Stimulated activated naive B cell treated with anti-CD40 and anti-IgM and Interleukin-4, amounts not matched to agents 10 μg/mL and 1 μg/mL and 100 μg/mL, for 72 hours (primary cell): ENCODE results near the gene SEMA4D.

Source experiments
- ATAC-seq, 2 donors: fragments of 150-1000 bp; cut with Tn5 transposase; replicated peaks; 2 replicates each; pipeline ENCODE4 v1.10.0; 2021; ENCODE audit warnings: moderate library complexity in 1 of 2
- DNase-seq: peaks from one replicate; pipeline ENCODE4 v3.0.0; 2021
- H3K27ac Mint-ChIP-seq: one replicate; pipeline ENCODE4 v1.8.0; 2022; ENCODE audit warnings: mild to moderate bottlenecking, mixed read lengths
- H3K27me3 Mint-ChIP-seq, 2 donors: one replicate each; pipeline ENCODE4 v1.8.0; 2022; ENCODE audit warnings: mixed read lengths in 2 of 2
- H3K36me3 Mint-ChIP-seq, 2 donors: one replicate each; pipeline ENCODE4 v1.8.0; 2022; ENCODE audit warnings: mixed read lengths in 2 of 2, mild to moderate bottlenecking in 1 of 2
- H3K4me1 Mint-ChIP-seq, 2 donors: one replicate each; pipeline ENCODE4 v1.8.0; 2022; ENCODE audit warnings: mixed read lengths in 2 of 2, mild to moderate bottlenecking in 1 of 2
- H3K4me3 Mint-ChIP-seq, 2 donors: one replicate each; pipeline ENCODE4 v1.8.0; 2022; ENCODE audit warnings: mild to moderate bottlenecking in 2 of 2, mixed read lengths in 2 of 2, moderate library complexity in 1 of 2
- H3K9me3 Mint-ChIP-seq, 2 donors: one replicate each; pipeline ENCODE4 v1.8.0; 2022; ENCODE audit warnings: mixed read lengths in 2 of 2, mild to moderate bottlenecking in 1 of 2

Gene SEMA4D

GRCh38 chr9:89466451-89467277 lies 31.2 kb downstream of the SEMA4D start:
- H3K4me1 Mint-ChIP-seq: peaks cover 77 to 99% of the 10 kb centered on the region in 2 donors
- DNase-seq: peak; percentile 69

DNA sequence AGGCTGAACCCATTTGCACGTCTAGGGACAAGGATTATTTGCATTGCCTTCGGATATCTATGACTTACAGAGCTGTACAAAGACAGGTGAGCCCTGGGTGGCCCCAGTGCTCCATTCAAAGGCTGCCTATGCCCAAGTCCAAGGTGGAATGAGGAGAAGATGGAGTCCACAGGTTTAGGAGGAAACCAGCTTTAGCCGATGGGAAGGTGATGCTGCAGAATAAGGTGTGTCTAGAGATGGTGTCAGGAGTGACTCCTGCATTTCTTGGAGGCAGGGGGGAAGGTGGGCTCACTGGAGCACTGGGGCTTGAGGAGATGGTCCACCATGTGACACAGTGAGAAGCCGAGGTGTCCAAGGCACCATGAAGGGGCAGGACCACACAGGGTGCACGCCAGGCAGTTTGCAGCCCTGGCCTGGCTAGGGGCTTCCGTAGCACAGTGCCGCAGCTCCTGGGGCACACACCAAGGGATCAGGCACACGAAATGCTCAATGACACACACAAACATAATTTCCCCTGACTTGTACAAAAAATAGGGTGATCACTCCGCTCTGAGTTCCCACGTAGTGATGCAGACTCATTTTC lies 32.1 kb downstream of the SEMA4D start:
- H3K27ac Mint-ChIP-seq: peak overlapping the region; percentile 91
- peaks cover 44 to 63% of the 10 kb centered on the region in 2 donors for H3K36me3 Mint-ChIP-seq
- peak overlapping the region; percentile 39 to 56 for H3K4me3 Mint-ChIP-seq
- no peak for DNase-seq
- H3K27me3 Mint-ChIP-seq: no peaks in the 10 kb centered on the region
- H3K9me3 Mint-ChIP-seq: no peaks in the 10 kb centered on the region
- H3K4me1 Mint-ChIP-seq: peaks cover 76 to 91% of the 10 kb centered on the region in 2 donors
- ATAC-seq: no peak

More at GRCh38 chr9:89466451-89467277, 31.2 kb downstream of the SEMA4D start:
- H3K9me3 Mint-ChIP-seq: no peaks in the 10 kb centered on the region
- H3K4me3 Mint-ChIP-seq: peak overlapping the region; percentile 39 to 56
- peak overlapping the region; percentile 91 for H3K27ac Mint-ChIP-seq
- peaks cover 46 to 66% of the 10 kb centered on the region in 2 donors for H3K36me3 Mint-ChIP-seq
- H3K27me3 Mint-ChIP-seq: no peaks in the 10 kb centered on the region
- ATAC-seq: peak; percentile 79

DNA sequence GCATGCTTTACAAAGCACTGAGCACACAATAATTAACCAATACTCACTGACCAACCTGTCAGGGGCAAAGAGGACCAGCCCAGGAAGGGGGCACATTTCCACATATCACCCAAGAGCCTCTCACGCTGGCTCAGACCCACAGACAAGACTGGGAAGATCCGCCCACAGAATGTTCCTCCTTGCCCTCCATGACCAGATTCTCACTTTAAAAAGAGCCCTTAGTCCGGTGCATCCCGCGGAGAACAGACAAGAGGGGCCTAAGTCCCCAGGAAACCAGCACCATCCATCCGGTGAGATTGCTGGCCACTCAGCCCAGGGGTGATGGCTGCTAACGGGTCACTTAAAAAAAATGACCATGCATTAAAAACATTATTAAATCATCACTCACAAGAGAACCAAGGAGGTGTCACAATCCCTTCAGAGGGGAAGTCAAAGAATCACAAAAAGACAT lies 32.9 kb downstream of the SEMA4D start:
- no peak for DNase-seq
- Mint-ChIP-seq H3K36me3 (peaks cover 38 to 63% of the 10 kb centered on the region in 2 donors), H3K4me3 (peak overlapping the region; percentile 77 to 82), H3K4me1 (peaks cover 75 to 88% of the 10 kb centered on the region in 2 donors), H3K27ac (peak overlapping the region; percentile 91), H3K27me3 (no peaks in the 10 kb centered on the region), H3K9me3 (no peaks in the 10 kb centered on the region)
- no peak for ATAC-seq

GRCh38 chr9:89464300-89464901 lies 33.5 kb downstream of the SEMA4D start:
- Mint-ChIP-seq H3K4me1 (peaks cover 76 to 88% of the 10 kb centered on the region in 2 donors), H3K4me3 (peak overlapping the region; percentile 77 to 82), H3K36me3 (peaks cover 33 to 63% of the 10 kb centered on the region in 2 donors), H3K9me3 (no peaks in the 10 kb centered on the region), H3K27me3 (no peaks in the 10 kb centered on the region), H3K27ac (peak overlapping the region; percentile 91)
- ATAC-seq: peak; percentile 39 to 44
- no peak for DNase-seq

- peak overlapping the region; percentile 91 for H3K27ac Mint-ChIP-seq
- H3K4me1 Mint-ChIP-seq: peaks cover 73 to 87% of the 10 kb centered on the region in 2 donors
- ATAC-seq (no peak), DNase-seq (no peak)
- peaks cover 21 to 62% of the 10 kb centered on the region in 2 donors for H3K36me3 Mint-ChIP-seq
- H3K4me3 Mint-ChIP-seq: peak overlapping the region; percentile 44 to 48
- H3K27me3 Mint-ChIP-seq: no peaks in the 10 kb centered on the region
- H3K9me3 Mint-ChIP-seq: no peaks in the 10 kb centered on the region
Observed at GRCh38 chr9:89462817-89463683, 34.9 kb downstream of the SEMA4D start.

- Mint-ChIP-seq H3K36me3 (peaks cover 21 to 62% of the 10 kb centered on the region in 2 donors), H3K27me3 (no peaks in the 10 kb centered on the region), H3K4me1 (peaks cover 67 to 78% of the 10 kb centered on the region in 2 donors), H3K9me3 (no peaks in the 10 kb centered on the region), H3K27ac (peak overlapping the region; percentile 74), H3K4me3 (no peak overlapping the region)
- no peak for ATAC-seq
- DNase-seq: no peak
Observed at GRCh38 chr9:89462199-89462598, 35.7 kb downstream of the SEMA4D start.

DNA sequence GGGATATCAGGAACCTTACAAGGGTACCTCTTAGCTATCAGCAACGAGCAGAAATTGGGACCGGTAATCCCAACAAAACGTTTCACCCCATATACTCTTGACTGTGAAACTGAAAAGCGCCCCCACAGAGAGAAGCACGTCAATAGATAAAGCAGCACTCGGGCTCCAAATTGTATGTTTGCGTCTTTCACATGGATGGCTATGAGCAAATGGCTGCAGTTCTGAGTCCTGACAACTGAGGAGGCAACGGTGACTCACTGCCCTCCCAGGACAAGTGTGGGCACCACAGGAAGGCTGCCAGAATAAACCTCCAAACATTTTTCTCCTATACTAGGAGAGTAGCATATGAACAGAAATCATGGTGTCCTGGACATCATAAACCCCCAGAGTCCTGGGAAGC lies 36.6 kb downstream of the SEMA4D start:
- Mint-ChIP-seq H3K36me3 (peaks cover 17 to 60% of the 10 kb centered on the region in 2 donors), H3K27ac (no peak overlapping the region), H3K4me3 (no peak overlapping the region), H3K9me3 (no peaks in the 10 kb centered on the region), H3K27me3 (no peaks in the 10 kb centered on the region), H3K4me1 (peaks cover 66 to 78% of the 10 kb centered on the region in 2 donors)
- ATAC-seq (no peak), DNase-seq (no peak)

DNA sequence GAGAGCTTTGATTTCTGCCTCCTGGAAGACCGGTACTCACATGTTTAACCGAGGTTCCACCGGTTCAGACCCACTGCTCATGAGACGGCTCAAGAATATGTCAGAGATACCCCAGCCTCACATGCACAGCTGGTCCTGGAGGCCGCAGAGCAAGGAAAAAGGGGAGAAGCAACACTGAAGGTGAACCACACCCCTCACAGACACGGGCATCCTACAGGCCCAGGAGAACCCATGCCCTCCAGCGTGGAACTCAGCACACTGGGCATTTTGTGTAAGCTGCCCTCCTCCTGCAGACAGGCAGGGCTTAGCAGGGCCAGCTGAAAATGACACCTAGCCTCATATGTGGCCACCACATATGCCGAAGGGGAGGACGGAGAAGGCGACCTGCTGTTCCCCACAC lies 37.4 kb downstream of the SEMA4D start:
- Mint-ChIP-seq H3K36me3 (peaks cover 21 to 62% of the 10 kb centered on the region in 2 donors), H3K27me3 (no peaks in the 10 kb centered on the region), H3K9me3 (no peaks in the 10 kb centered on the region), H3K27ac (no peak overlapping the region), H3K4me1 (peaks cover 67 to 78% of the 10 kb centered on the region in 2 donors), H3K4me3 (no peak overlapping the region)
- no peak for ATAC-seq
- DNase-seq: no peak

- no peak for ATAC-seq
- no peak overlapping the region for H3K4me3 Mint-ChIP-seq
- no peaks in the 10 kb centered on the region for H3K9me3 Mint-ChIP-seq
- DNase-seq: no peak
- no peaks in the 10 kb centered on the region for H3K27me3 Mint-ChIP-seq
- H3K36me3 Mint-ChIP-seq: peaks cover 22 to 60% of the 10 kb centered on the region in 2 donors
- H3K4me1 Mint-ChIP-seq: peaks cover 60 to 78% of the 10 kb centered on the region in 2 donors
- peak overlapping the region; percentile 83 for H3K27ac Mint-ChIP-seq
Observed at GRCh38 chr9:89458768-89459496, 39.0 kb downstream of the SEMA4D start.

GRCh38 chr9:89457376-89457855 lies 40.5 kb downstream of the SEMA4D start:
- no peaks in the 10 kb centered on the region for H3K27me3 Mint-ChIP-seq
- H3K9me3 Mint-ChIP-seq: no peaks in the 10 kb centered on the region
- H3K27ac Mint-ChIP-seq: no peak overlapping the region
- H3K4me1 Mint-ChIP-seq: peaks cover 56 to 70% of the 10 kb centered on the region in 2 donors
- peaks cover 21 to 61% of the 10 kb centered on the region in 2 donors for H3K36me3 Mint-ChIP-seq
- ATAC-seq (no peak), DNase-seq (no peak)
- no peak overlapping the region for H3K4me3 Mint-ChIP-seq

GRCh38 chr9:89455356-89455824 lies 42.5 kb downstream of the SEMA4D start:
- Mint-ChIP-seq H3K27me3 (no peaks in the 10 kb centered on the region), H3K9me3 (no peaks in the 10 kb centered on the region), H3K27ac (peak overlapping the region; percentile 84), H3K4me1 (peaks cover 50 to 62% of the 10 kb centered on the region in 2 donors), H3K36me3 (peaks cover 26 to 65% of the 10 kb centered on the region in 2 donors), H3K4me3 (no peak overlapping the region)
- DNase-seq (no peak), ATAC-seq (peak; percentile 44 to 70)

- DNase-seq: no peak
- no peak overlapping the region for H3K4me3 Mint-ChIP-seq
- H3K27ac Mint-ChIP-seq: no peak overlapping the region
- H3K4me1 Mint-ChIP-seq: peaks cover 47 to 61% of the 10 kb centered on the region in 2 donors
- peaks cover 31 to 66% of the 10 kb centered on the region in 2 donors for H3K36me3 Mint-ChIP-seq
- H3K27me3 Mint-ChIP-seq: no peaks in the 10 kb centered on the region
- H3K9me3 Mint-ChIP-seq: no peaks in the 10 kb centered on the region
- no peak for ATAC-seq
Observed at GRCh38 chr9:89454498-89455355, 43.2 kb downstream of the SEMA4D start.
